ENCODE results near the gene MRGPRE. TPM values are rescaled to one million over a fixed set of nuclear protein-coding genes. Genes with fewer than 3 reads are reported as not detected.

Gene MRGPRE
- total and polyA plus RNA-seq, 4 donors = 0.23 TPM; not detected in 3

DNA sequence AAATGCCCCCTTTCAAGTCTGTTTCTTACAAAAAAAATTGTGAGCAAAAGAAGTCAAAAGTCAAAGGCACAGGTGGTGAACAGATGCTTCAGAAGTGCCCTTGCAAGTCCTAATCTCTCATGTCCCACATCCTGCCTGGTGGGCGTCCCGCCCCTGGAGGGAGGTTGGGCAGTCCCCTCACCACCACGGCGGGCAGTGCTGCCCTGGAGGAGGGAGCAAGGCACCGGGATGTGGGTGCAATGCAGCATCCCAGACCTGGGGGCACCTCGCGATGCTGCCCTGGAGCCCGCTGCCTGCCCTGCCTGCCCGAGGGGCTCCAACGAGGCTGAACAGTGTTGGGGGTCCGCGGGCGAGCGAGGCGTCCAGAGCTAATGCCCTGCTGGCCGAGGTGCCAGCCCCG is 29.5 kb downstream of the MRGPRE start (continued):
- TF ChIP-seq, protein P1, sequence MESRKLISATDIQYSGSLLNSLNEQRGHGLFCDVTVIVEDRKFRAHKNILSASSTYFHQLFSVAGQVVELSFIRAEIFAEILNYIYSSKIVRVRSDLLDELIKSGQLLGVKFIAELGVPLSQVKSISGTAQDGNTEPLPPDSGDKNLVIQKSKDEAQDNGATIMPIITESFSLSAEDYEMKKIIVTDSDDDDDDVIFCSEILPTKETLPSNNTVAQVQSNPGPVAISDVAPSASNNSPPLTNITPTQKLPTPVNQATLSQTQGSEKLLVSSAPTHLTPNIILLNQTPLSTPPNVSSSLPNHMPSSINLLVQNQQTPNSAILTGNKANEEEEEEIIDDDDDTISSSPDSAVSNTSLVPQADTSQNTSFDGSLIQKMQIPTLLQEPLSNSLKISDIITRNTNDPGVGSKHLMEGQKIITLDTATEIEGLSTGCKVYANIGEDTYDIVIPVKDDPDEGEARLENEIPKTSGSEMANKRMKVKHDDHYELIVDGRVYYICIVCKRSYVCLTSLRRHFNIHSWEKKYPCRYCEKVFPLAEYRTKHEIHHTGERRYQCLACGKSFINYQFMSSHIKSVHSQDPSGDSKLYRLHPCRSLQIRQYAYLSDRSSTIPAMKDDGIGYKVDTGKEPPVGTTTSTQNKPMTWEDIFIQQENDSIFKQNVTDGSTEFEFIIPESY (IDR thresholded peaks at IDR 0.05) = no peak
- TF ChIP-seq RXRA (IDR thresholded peaks at IDR 0.05) (no peak), HNF4G (IDR thresholded peaks at IDR 0.05) (no peak), FOXA2 (IDR thresholded peaks at IDR 0.05) (no peak), FOXA1 (IDR thresholded peaks at IDR 0.05) (no peak), EGR1 (IDR thresholded peaks at IDR 0.05; ENCODE audit: low read depth in 2 of 2) (no peak)
- TF ChIP-seq, protein P2, sequence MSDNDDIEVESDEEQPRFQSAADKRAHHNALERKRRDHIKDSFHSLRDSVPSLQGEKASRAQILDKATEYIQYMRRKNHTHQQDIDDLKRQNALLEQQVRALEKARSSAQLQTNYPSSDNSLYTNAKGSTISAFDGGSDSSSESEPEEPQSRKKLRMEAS (IDR thresholded peaks at IDR 0.05) = no peak

DNA sequence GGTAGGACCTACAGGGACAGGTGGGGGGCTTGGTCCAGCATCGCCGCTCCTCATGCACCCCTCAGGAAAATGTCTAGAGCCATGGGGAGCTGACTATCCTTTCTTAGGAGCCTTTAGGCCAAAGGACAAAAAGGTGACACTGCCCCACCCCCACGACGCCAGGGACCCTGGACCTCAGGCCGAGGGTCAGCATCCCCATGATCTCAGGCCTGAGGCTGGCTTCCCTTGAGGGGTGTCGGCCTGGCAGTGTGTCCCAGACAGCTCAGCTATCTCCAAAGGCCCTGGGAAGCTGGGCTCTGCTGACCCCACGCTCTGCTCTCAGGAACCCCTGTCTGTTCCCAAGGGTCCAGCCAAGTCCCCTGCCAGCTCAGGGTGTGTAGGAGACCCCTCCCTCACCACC is 29.9 kb downstream of the MRGPRE start:
- H3K9me3 ChIP-seq (ENCODE audit: control insufficient read depth in 4 of 4, low read length in 3 of 4) = no peaks in the 10 kb centered on the region
- H3K4me3 ChIP-seq (ENCODE audit: low read depth in 1 of 3, low read length in 3 of 3) = no peak overlapping the region
- H3K36me3 ChIP-seq (ENCODE audit: control insufficient read depth in 4 of 4, insufficient read depth in 3 of 4, low read depth in 1 of 4, low read length in 3 of 4) = no peaks in the 10 kb centered on the region
- H3K9ac ChIP-seq (ENCODE audit: low read depth in 1 of 2, low read length in 2 of 2) = no peak overlapping the region
- TF ChIP-seq HNF4A (conservative IDR thresholded peaks at IDR 0.05) = no peak
- no peak for TF ChIP-seq EGR1 (IDR thresholded peaks at IDR 0.05; ENCODE audit: low read depth in 2 of 2)
- TF ChIP-seq GABPA (IDR thresholded peaks at IDR 0.05 in 1 of 2, conservative IDR thresholded peaks at IDR 0.05 in 1 of 2) = no peak
- TF ChIP-seq, protein P3, sequence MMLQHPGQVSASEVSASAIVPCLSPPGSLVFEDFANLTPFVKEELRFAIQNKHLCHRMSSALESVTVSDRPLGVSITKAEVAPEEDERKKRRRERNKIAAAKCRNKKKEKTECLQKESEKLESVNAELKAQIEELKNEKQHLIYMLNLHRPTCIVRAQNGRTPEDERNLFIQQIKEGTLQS (IDR thresholded peaks at IDR 0.05) = no peak
- TF ChIP-seq TAF1 (conservative IDR thresholded peaks at IDR 0.05) = no peak
- TF ChIP-seq, protein P2 (IDR thresholded peaks at IDR 0.05) = no peak
- TF ChIP-seq RXRA (IDR thresholded peaks at IDR 0.05) = no peak
- no peak for TF ChIP-seq JUND (IDR thresholded peaks at IDR 0.05)
- no peak for TF ChIP-seq RAD21 (IDR thresholded peaks at IDR 0.05)
- no peak for TF ChIP-seq FOXA1 (IDR thresholded peaks at IDR 0.05)
- DNase-seq (ENCODE audit: low spot score) = no peak
- H3K27ac ChIP-seq (ENCODE audit: low read depth in 1 of 2, low read length in 2 of 2) = no peak overlapping the region
- 53% methylated on average over 7 of the region's 7 CpGs for WGBS
- H3K27me3 ChIP-seq (ENCODE audit: control insufficient read depth in 4 of 4, insufficient read depth in 4 of 4, low read length in 3 of 4) = peaks cover 0 to 14% (median 1%) of the 10 kb centered on the region in 4 donors
- peaks cover 0 to 5% (median 2%) of the 10 kb centered on the region in 4 donors for H3K4me1 ChIP-seq (ENCODE audit: control insufficient read depth in 4 of 4, insufficient read depth in 4 of 4, low read length in 3 of 4)

DNA sequence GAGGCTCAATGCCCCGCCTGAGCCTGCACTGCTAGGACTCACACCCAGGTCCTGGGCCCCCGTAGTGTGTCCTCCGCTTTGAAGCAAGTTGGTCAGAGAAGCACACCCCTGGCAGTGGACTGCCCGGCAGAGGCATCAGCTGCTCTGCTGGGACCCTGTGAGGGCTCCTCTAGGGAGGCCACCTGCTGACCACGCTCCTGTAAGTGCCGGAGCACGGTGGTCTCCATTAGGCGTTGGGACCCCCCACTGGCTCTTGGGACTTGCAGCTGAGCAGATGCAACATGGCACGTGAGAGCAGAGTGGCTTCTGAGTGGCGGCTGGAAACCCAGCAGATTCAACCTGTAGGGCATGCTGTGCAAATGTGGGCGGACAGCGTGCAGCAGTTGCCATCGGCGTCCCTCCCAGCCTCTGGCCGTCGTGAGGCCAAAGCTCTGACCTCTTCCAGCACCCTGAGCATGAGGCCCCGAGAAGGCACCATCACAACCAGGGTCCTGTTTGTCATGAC is 30.5 kb downstream of the MRGPRE start:
- TF ChIP-seq TAF1 (conservative IDR thresholded peaks at IDR 0.05) (no peak), RAD21 (IDR thresholded peaks at IDR 0.05) (no peak), JUND (IDR thresholded peaks at IDR 0.05) (no peak), EGR1 (IDR thresholded peaks at IDR 0.05; ENCODE audit: low read depth in 2 of 2) (no peak)
- TF ChIP-seq, protein P1 (IDR thresholded peaks at IDR 0.05) = no peak
- TF ChIP-seq, protein P4, sequence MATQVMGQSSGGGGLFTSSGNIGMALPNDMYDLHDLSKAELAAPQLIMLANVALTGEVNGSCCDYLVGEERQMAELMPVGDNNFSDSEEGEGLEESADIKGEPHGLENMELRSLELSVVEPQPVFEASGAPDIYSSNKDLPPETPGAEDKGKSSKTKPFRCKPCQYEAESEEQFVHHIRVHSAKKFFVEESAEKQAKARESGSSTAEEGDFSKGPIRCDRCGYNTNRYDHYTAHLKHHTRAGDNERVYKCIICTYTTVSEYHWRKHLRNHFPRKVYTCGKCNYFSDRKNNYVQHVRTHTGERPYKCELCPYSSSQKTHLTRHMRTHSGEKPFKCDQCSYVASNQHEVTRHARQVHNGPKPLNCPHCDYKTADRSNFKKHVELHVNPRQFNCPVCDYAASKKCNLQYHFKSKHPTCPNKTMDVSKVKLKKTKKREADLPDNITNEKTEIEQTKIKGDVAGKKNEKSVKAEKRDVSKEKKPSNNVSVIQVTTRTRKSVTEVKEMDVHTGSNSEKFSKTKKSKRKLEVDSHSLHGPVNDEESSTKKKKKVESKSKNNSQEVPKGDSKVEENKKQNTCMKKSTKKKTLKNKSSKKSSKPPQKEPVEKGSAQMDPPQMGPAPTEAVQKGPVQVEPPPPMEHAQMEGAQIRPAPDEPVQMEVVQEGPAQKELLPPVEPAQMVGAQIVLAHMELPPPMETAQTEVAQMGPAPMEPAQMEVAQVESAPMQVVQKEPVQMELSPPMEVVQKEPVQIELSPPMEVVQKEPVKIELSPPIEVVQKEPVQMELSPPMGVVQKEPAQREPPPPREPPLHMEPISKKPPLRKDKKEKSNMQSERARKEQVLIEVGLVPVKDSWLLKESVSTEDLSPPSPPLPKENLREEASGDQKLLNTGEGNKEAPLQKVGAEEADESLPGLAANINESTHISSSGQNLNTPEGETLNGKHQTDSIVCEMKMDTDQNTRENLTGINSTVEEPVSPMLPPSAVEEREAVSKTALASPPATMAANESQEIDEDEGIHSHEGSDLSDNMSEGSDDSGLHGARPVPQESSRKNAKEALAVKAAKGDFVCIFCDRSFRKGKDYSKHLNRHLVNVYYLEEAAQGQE (IDR thresholded peaks at IDR 0.05) = no peak
- Histone ChIP-seq H3K9me3 (ENCODE audit: control insufficient read depth in 4 of 4, low read length in 3 of 4) (no peaks in the 10 kb centered on the region), H3K27me3 (ENCODE audit: control insufficient read depth in 4 of 4, insufficient read depth in 4 of 4, low read length in 3 of 4) (peaks cover 0 to 14% (median 1%) of the 10 kb centered on the region in 4 donors), H3K4me3 (ENCODE audit: low read depth in 1 of 3, low read length in 3 of 3) (no peak overlapping the region), H3K9ac (ENCODE audit: low read depth in 1 of 2, low read length in 2 of 2) (no peak overlapping the region), H3K4me1 (ENCODE audit: control insufficient read depth in 4 of 4, insufficient read depth in 4 of 4, low read length in 3 of 4) (peaks cover 0 to 5% (median 2%) of the 10 kb centered on the region in 4 donors), H3K27ac (ENCODE audit: low read depth in 1 of 2, low read length in 2 of 2) (no peak overlapping the region), H3K36me3 (ENCODE audit: control insufficient read depth in 4 of 4, insufficient read depth in 3 of 4, low read depth in 1 of 4, low read length in 3 of 4) (no peaks in the 10 kb centered on the region)
- no peak for DNase-seq (ENCODE audit: low spot score)
- WGBS = 63% methylated on average over 17 of the region's 17 CpGs
